SKM-1 treated with dmso at 0.1 percent for 144 hours (cell line): Measurements from ENCODE around the gene CHML.

Experiments
- DNase-seq: peaks from one replicate; lab custom pipeline; 2025; ENCODE audit not compliant: unreplicated experiment; lab: John Stamatoyannopoulos, UW

The CHML gene

DNA sequence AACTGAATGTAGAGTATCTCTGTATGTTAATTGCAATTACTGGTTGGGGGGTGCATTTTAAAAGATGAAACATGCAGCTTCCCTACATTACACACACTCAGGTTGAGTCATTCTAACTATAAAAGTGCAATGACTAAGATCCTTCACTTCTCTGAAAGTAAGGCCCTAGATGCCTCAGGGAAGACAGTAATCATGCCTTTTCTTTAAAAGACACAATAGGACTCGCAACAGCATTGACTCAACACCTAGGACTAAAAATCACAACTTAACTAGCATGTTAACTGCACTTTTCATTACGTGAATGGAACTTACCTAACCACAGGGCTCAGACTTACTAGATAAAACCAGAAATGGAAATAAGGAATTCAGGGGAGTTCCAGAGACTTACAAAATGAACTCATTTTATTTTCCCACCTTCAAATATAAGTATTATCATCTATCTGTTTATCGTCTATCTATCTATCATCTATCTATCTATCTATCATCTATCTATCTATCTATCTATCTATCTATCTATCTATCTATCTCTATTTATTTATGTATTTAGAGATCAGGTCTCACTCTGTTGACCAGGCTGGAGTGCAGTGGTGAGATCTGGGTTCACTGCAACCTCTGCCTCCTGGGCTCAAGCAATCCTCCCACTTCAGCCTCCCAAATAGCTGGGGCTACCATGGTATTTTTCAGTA, 47.8 kb downstream of the CHML start:
- no peak for DNase-seq

DNA sequence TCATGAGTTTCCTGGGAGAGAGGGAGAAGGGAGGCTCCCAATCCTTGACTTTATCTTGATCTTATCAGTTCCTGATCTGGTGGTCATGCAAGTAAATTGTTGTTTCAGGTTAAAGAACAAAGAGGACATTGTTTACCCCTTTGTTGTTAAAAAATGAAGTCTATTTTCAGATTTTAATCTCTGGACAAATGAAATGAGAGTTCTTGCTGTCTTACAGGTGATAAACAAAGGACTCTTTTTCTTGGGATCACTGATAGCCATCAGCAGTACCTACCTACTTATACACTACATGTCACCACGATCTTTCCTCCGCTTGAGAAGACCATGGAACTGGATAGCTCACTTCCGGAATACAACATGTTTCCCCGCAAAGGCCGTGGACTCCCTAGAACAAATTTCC, 48.4 kb downstream of the CHML start:
- no peak for DNase-seq

DNA sequence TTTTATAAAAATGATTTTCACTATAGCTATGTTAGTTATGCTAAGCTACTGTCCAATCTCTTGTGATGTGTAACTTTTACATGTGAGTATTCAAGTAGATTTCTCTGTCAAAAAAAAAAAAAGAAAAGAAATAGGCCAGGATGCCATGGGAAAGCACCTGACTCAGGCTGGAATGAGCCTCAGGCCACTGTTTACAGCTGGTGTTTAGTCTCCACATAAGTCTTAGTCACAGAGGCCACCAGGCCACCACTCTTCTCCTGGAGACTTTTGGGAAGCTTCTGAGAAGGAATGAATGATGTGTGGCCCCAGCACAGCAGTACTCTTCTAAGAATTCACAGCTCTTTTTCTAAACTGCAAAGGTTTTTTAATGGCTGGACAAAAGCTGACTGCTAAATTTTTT, 48.9 kb downstream of the CHML start:
- no peak for DNase-seq

DNA sequence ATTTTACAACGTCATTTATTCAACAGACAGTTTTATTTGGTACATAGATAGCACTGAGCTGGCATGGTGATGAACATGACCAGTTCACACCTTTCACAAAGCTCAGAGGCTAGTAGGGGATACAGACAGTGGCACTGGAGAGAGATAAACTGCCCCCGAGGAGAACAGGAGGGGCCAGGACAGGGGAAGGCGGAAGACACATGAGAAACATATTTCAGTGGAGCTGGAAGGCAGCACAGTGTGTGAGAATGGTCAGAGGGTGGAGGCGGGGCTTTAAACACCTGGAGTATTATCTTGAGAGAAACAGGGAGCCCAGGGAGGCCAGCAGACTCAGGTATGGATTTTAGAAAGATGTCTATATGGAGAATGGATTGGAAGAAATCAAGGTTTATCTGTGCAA, 49.5 kb downstream of the CHML start:
- no peak for DNase-seq
